ENCODE data around the gene MBOAT7.
A peak's percentile ranks its signal among the peaks of the same experiment; 100 is the strongest.

Gene MBOAT7

GRCh38 chr19:54136864-54137698 is 52.3 kb downstream of the MBOAT7 start:
- H3K27ac ChIP-seq = peak overlapping the region; percentile 94
- DNase-seq (ENCODE audit: low spot score) = peak; percentile 99
- TF ChIP-seq, protein P1, sequence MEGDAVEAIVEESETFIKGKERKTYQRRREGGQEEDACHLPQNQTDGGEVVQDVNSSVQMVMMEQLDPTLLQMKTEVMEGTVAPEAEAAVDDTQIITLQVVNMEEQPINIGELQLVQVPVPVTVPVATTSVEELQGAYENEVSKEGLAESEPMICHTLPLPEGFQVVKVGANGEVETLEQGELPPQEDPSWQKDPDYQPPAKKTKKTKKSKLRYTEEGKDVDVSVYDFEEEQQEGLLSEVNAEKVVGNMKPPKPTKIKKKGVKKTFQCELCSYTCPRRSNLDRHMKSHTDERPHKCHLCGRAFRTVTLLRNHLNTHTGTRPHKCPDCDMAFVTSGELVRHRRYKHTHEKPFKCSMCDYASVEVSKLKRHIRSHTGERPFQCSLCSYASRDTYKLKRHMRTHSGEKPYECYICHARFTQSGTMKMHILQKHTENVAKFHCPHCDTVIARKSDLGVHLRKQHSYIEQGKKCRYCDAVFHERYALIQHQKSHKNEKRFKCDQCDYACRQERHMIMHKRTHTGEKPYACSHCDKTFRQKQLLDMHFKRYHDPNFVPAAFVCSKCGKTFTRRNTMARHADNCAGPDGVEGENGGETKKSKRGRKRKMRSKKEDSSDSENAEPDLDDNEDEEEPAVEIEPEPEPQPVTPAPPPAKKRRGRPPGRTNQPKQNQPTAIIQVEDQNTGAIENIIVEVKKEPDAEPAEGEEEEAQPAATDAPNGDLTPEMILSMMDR (conservative IDR thresholded peaks at IDR 0.05; ENCODE audit: low read depth) = no peak
- ChIA-PET CTCF (no interaction called here), POLR2A (ENCODE audit: low non-redundant PET) (interaction anchor here (0.6 to 1.6 kb wide), 5 partner anchors 11 to 469 kb away, joined by 3 to 5 read pairs (median 3); partner anchors contain the start of genes LENG1, PRPF31 and TFPT)

DNA sequence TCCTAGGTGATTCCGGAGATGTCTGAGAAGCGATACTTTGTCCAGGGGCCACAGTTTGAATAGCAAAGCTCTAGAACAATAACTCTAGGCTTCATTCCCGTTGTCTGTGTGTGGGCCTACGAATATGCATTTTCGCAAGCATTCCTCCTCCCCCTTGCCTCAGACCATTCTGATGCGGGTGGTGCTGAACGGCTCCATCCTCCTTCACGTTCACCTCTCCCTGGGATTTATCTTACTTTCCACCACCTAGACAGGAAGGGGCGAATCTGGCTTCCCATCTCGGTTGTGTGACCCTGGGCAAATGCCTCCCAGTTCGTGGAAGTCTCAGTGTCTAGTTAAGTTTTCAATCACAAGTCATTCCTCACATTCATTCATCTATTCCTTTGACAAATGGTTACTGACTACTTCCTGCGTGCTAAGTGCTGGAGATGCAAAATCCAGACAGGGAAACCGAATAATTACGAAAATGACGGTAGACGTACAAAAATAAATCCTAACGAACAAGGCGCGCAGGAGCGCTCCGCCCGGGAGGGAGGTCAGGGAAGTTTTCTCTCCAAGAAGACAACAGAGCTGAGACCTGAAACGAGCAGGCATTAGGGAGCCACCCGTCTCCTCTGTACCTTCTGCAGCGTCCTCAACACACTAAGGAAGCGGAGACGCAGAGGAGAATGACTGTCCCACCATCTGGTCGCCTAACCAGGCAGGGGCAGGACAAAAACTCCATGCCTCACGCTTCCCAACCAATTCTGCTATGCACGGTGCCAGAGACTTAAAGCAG is 53.1 kb downstream of the MBOAT7 start:
- POLR2A ChIA-PET (ENCODE audit: low non-redundant PET) = interaction anchor here (0.8 to 1.6 kb wide), 4 partner anchors 11 to 24 kb away, joined by 3 to 5 read pairs (median 4); partner anchors contain the start of genes LENG1, PRPF31 and TFPT
- TF ChIP-seq, protein P1 (conservative IDR thresholded peaks at IDR 0.05; ENCODE audit: low read depth) = no peak
- no peak for DNase-seq (ENCODE audit: low spot score)
- peak overlapping the region; percentile 94 for H3K27ac ChIP-seq
- CTCF ChIA-PET = no interaction called here

- TF ChIP-seq, protein P1 (conservative IDR thresholded peaks at IDR 0.05; ENCODE audit: low read depth) = no peak
- POLR2A ChIA-PET (ENCODE audit: low non-redundant PET) = no interaction called here
These were observed 55.3 kb downstream of the MBOAT7 start for GRCh38 chr19:54133957-54134590.

DNA sequence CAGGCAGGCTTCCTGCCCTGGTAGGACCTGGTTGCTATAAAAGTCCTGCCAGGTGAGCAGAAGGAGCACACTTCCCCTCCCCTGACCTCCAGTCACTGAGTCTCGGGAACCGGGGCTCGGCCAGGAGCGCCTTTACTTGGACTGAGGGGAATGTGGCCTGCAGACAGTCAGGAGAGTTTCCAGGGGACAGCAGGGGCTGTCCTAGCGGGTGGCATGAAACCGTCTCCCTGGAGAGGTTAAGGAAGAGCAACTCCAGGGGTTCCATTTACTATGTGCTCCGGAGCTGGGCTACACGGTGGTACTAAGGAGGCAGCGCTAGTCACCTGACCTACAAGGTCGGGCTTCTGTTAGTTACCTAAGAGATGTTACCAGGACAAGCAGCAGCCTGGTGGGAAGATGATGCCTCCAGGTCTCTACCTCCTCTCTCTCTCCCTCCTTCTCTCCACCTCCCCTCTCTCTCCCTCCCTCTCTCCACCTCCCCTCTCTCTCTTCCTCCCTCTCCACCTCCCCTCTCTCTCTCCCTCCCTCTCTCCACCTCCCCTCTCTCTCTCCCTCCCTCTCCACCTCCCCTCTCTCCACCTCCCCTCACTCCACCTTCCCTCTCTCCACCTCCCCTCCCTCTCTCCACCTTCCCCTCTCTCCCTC is 55.9 kb downstream of the MBOAT7 start:
- ChIA-PET POLR2A (ENCODE audit: low non-redundant PET) (no interaction called here), CTCF (interaction anchor here (0.6 kb wide), 1 partner anchor 25 kb away, joined by 3 read pairs; no protein-coding TSS in a partner anchor)
- peak overlapping the region; percentile 85 for H3K27ac ChIP-seq
- TF ChIP-seq, protein P1 (conservative IDR thresholded peaks at IDR 0.05; ENCODE audit: low read depth) = no peak
- no peak for DNase-seq (ENCODE audit: low spot score)

More at GRCh38 chr19:54133957-54134590, 55.3 kb downstream of the MBOAT7 start:
- peak overlapping the region; percentile 94 for H3K27ac ChIP-seq
- DNase-seq (ENCODE audit: low spot score) = no peak
- CTCF ChIA-PET = no interaction called here

DNA sequence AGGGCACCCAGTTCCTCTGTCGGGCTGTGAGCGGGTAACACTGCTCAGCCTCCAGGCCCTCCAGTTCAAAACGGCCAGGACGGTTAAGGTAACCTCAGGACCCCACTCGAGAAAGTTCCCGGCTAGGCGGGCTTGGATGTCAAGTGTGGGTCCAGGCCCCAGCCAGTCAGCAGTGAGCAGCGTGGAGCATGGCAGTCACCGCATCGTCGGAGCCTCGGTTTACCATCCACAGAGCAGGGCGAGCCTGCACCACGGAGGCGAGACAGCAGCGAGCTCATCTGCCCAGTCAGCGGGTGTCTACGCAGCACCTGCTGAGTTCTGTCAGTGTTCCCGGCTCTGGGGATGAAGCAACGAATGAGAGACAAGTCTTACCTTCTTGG is 59.8 kb downstream of the MBOAT7 start:
- POLR2A ChIA-PET (ENCODE audit: low non-redundant PET) = no interaction called here
- CTCF ChIA-PET = interaction anchor here (0.6 kb wide), 1 partner anchor 23 kb away, joined by 3 read pairs; no protein-coding TSS in a partner anchor
- no peak overlapping the region for H3K27ac ChIP-seq
- TF ChIP-seq, protein P1 (conservative IDR thresholded peaks at IDR 0.05; ENCODE audit: low read depth) = no peak
- no peak for DNase-seq (ENCODE audit: low spot score)

Data from RWPE1 (cell line).